LNCaP clone FGC (cell line): ENCODE measurements around the gene FXYD4.
"Not testable (repeated sequence)": the region's sequence is repeated elsewhere in the genome, so short reads cannot be mapped to it uniquely, and the experiment has no call there.

ENCODE experiments used
- DNase-seq: peaks from one replicate; pipeline ENCODE4 v3.0.0-alpha.2; 2011; ENCODE audit warnings: low read depth
- H3K4me3 ChIP-seq: 2 replicates; pipeline ENCODE4 v1.5.1; 2011; ENCODE audit warnings: mild to moderate bottlenecking, low read depth, low read length, control low read depth
- CTCF ChIP-seq: IDR thresholded peaks from 2 replicates; pipeline ENCODE4 v1.5.1; 2012; ENCODE audit warnings: mild to moderate bottlenecking; ENCODE audit not compliant: control insufficient read depth, insufficient read depth; ENCODE audit errors: extremely low read depth

Gene FXYD4

GRCh38 chr10:43392748-43393147 is 21.3 kb downstream of the FXYD4 start:
- H3K4me3 ChIP-seq, result no peak overlapping the region
- TF ChIP-seq CTCF, result no peak
- DNase-seq, result no peak

- not testable (repeated sequence) for H3K4me3 ChIP-seq, DNase-seq
Observed at GRCh38 chr10:43393186-43393585, 21.8 kb downstream of the FXYD4 start.

- no peak for TF ChIP-seq CTCF
- H3K4me3 ChIP-seq, result no peak overlapping the region
- no peak for DNase-seq
Observed at GRCh38 chr10:43393606-43394360, 22.3 kb downstream of the FXYD4 start.

GRCh38 chr10:43394868-43395267 is 23.4 kb downstream of the FXYD4 start:
- no peak for DNase-seq
- no peak for TF ChIP-seq CTCF
- peak overlapping the region; percentile 91 for H3K4me3 ChIP-seq

GRCh38 chr10:43395571-43396060 is 24.2 kb downstream of the FXYD4 start:
- DNase-seq, result no peak
- no peak for TF ChIP-seq CTCF
- peak overlapping the region; percentile 91 for H3K4me3 ChIP-seq

- H3K4me3 ChIP-seq, result peak overlapping the region; percentile 91
- TF ChIP-seq CTCF, result no peak
- peak; percentile 90 for DNase-seq
Observed at GRCh38 chr10:43396061-43396927, 24.9 kb downstream of the FXYD4 start.

GRCh38 chr10:43396928-43397624 is 25.6 kb downstream of the FXYD4 start:
- TF ChIP-seq CTCF, result no peak
- DNase-seq, result peak; percentile 84
- peak overlapping the region; percentile 91 for H3K4me3 ChIP-seq
